Epidermal melanocyte (primary cell): ENCODE results near the gene TRIM56.
"Not testable (repeated sequence)": the region's sequence is repeated elsewhere in the genome, so short reads cannot be mapped to it uniquely, and the experiment has no call there.

Experiments
- DNase-seq: peaks from one replicate; pipeline ENCODE4 v3.0.0; 2011; ENCODE audit warnings: low spot score; ENCODE audit not compliant: insufficient read length

The TRIM56 gene

GRCh38 chr7:101085162-101085964 is at the start of gene TRIM56:
Gene TRIM56 (plus strand): TSS chr7:101085481. CDS start chr7:101087313, 1,832 bp downstream.
- peak; percentile 93 for DNase-seq

GRCh38 chr7:101035941-101036340 is 49.3 kb upstream of the TRIM56 start:
- no peak for DNase-seq

- not testable (repeated sequence) for DNase-seq
Measured at GRCh38 chr7:101041283-101041682, 44.0 kb upstream of the TRIM56 start.

GRCh38 chr7:101058355-101058754 is 26.9 kb upstream of the TRIM56 start:
- peak; percentile 34 for DNase-seq

- no peak for DNase-seq
Measured at GRCh38 chr7:101059620-101059942, 25.7 kb upstream of the TRIM56 start.

- DNase-seq = no peak
Measured at GRCh38 chr7:101060992-101061391, 24.3 kb upstream of the TRIM56 start.

GRCh38 chr7:101064176-101064550 is 21.1 kb upstream of the TRIM56 start:
- not testable (repeated sequence) for DNase-seq

GRCh38 chr7:101065162-101065561 is 20.1 kb upstream of the TRIM56 start:
- DNase-seq = not testable (repeated sequence)

- DNase-seq = no peak
Measured at GRCh38 chr7:101066141-101066832, 19.0 kb upstream of the TRIM56 start.

GRCh38 chr7:101066833-101067177 is 18.5 kb upstream of the TRIM56 start:
- DNase-seq = no peak

GRCh38 chr7:101068401-101068800 is 16.9 kb upstream of the TRIM56 start:
- DNase-seq = no peak

- DNase-seq = not testable (repeated sequence)
Measured at GRCh38 chr7:101071362-101072104, 13.7 kb upstream of the TRIM56 start.

- no peak for DNase-seq
Measured at GRCh38 chr7:101075646-101076045, 9.6 kb upstream of the TRIM56 start.

- not testable (repeated sequence) for DNase-seq
Measured at GRCh38 chr7:101076183-101076582, 9.1 kb upstream of the TRIM56 start.

- peak; percentile 74 for DNase-seq
Measured at GRCh38 chr7:101077303-101078086, 7.8 kb upstream of the TRIM56 start.

- DNase-seq = no peak
Measured at GRCh38 chr7:101081432-101081831, 3.8 kb upstream of the TRIM56 start.

- no peak for DNase-seq
Measured at GRCh38 chr7:101084865-101085161, 468 bp upstream of the TRIM56 start.

GRCh38 chr7:101087334-101088068 is 2.2 kb downstream of the TRIM56 start:
- DNase-seq = no peak

- DNase-seq = no peak
Measured at GRCh38 chr7:101088069-101088425, 2.8 kb downstream of the TRIM56 start.

- no peak for DNase-seq
Measured at GRCh38 chr7:101088858-101089529, 3.7 kb downstream of the TRIM56 start.
